ENCODE measurements around the gene RASSF1. TPM values are rescaled to one million over a fixed set of nuclear protein-coding genes. Genes with fewer than 3 reads are reported as not detected.

The RASSF1 gene
- total and polyA plus RNA-seq, 2 of the 13 experiments (the other 11 are each of a cell fraction or from before 2014, with no cell fraction given): 10.2 to 27.5 TPM

DNA sequence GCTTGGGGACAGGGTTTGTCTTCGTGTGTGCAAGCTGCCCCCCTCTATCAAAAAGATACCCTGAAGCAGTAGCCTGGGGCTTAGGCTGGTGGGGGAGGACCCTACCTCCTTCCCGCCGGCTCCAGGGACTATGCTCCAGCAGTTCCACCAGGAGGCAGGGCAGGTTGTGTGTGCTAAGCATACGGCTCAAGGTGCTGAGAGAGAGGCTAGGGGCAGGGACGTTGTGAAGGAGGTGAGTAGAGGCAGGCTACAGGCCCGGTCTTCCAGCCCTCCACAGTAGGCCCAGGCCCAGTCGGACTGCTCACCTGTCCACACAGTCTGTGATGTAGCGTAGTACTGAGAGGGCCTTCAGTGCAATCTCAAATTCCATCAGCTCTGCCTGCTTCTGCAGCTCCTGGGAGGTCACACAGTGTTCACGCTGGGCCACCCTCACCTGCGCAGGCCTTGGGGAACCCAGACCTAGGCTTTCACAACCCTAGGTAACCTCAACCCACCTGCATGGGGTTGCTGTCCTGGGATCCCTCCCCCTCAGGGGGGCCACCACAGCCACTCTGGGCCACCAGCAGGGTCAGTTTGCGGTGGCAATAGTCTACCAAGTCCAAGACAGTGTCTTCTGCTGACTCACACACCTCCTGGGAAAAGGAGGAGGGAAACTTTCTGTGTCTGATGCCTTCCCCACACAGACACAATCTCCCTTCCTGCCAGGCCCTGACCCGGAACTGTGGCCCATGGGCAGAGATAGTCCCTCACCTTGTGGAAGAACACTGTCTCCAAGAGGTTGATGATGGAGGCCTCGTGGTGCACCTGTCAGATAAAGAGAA, 2.4 kb upstream of the RASSF1 start (continued):
- TF ChIP-seq, protein P1, sequence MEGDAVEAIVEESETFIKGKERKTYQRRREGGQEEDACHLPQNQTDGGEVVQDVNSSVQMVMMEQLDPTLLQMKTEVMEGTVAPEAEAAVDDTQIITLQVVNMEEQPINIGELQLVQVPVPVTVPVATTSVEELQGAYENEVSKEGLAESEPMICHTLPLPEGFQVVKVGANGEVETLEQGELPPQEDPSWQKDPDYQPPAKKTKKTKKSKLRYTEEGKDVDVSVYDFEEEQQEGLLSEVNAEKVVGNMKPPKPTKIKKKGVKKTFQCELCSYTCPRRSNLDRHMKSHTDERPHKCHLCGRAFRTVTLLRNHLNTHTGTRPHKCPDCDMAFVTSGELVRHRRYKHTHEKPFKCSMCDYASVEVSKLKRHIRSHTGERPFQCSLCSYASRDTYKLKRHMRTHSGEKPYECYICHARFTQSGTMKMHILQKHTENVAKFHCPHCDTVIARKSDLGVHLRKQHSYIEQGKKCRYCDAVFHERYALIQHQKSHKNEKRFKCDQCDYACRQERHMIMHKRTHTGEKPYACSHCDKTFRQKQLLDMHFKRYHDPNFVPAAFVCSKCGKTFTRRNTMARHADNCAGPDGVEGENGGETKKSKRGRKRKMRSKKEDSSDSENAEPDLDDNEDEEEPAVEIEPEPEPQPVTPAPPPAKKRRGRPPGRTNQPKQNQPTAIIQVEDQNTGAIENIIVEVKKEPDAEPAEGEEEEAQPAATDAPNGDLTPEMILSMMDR (CRISPR knock-in tag; IDR thresholded peaks at IDR 0.05): peak; percentile 56
- peak; percentile 34 for TF ChIP-seq STAG1 (CRISPR knock-in tag; IDR thresholded peaks at IDR 0.05)
- peak; percentile 26 for TF ChIP-seq XRCC5 (optimal IDR thresholded peaks at IDR 0.05; ENCODE audit: low read length)

DNA sequence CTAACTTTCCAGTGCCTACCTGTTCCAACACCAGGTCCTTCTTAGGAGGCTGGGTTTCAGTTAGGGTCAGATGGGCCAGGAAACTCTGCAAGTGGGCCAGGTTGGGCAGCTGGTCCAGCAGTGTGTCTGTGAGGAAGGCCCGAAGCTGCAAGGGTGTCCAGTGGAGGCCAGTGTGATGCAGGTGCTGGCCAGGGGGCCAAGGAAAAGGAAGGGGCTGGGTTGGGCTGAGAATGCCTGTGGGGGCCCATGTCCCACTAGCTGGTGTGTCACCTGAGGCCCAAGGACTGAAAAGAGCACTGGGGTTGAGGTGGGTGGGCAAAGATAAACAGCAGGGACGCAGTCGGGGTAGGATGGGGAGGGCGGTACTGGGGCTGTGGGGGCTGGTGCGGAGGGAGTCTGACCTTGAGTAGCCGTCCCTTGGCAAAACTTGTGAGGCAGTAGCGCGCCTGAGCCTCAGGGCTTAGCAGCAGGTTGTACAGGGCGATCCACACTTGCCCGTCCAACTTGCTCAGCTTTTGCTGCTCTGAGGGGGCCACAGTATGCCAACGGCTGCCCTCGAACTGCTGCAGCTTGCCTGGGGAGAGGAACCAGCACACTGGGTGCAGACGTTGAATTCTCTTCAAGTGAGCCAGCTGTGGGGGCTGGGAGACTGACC, 1.5 kb upstream of the RASSF1 start:
- CTCF ChIA-PET (ENCODE audit: low intra/inter-chr PET ratio, low total read pairs): no interaction called here
- no peak overlapping the region; a peak in 1 of 6 replicates for H3K4me3 ChIP-seq (replicated peaks in 1 of 3; ENCODE audit: insufficient read depth in 1 of 3, low read depth in 2 of 3, low read length in 3 of 3)
- no peaks in the 10 kb centered on the region for H4K20me1 ChIP-seq (ENCODE audit: insufficient read depth, low read length)
- ATAC-seq (no peak), DNase-seq (ENCODE audit: low spot score) (no peak), FAIRE-seq (no peak)
- H2AFZ ChIP-seq (ENCODE audit: low read length): no peak overlapping the region
- no peak overlapping the region for H3K27ac ChIP-seq (ENCODE audit: extremely low read length, insufficient read depth, low read length)
- H3K4me1 ChIP-seq (ENCODE audit: insufficient read depth, low read length): peaks cover 64% of the 10 kb centered on the region
- H3K9ac ChIP-seq (ENCODE audit: insufficient read depth, low read depth, low read length): no peak overlapping the region
- intact Hi-C loops (cut with micrococcal nuclease; ENCODE audit: unreplicated experiment) (loop anchor here (10.0 kb wide), 1 partner anchor 203 kb away; no protein-coding TSS in a partner anchor), in situ Hi-C loops (cut with HindIII; ENCODE audit: extremely low pct_ligation_motif_present, low pct_unique_long_range_greater_than_20kb) (loop anchor here (10.0 kb wide), 1 partner anchor 203 kb away; no protein-coding TSS in a partner anchor)
- H3K79me2 ChIP-seq (ENCODE audit: insufficient read depth, low read length): no peaks in the 10 kb centered on the region
- TF ChIP-seq MAFF (IDR thresholded peaks at IDR 0.05; ENCODE audit: low read depth, low read length): no peak
- TF ChIP-seq HNRNPLL (IDR thresholded peaks at IDR 0.05; ENCODE audit: low read depth, low read length, poor library complexity, severe bottlenecking): no peak
- POLR2A ChIA-PET: interaction anchor here (1.4 kb wide), 1 partner anchor 14 kb away, joined by 3 read pairs; the partner anchor contains the start of gene TUSC2
- BruUV-seq (replicated peaks): no TSS peak
- no peaks in the 10 kb centered on the region for H3K9me3 ChIP-seq (ENCODE audit: low read length)
- H3K27me3 ChIP-seq (ENCODE audit: control insufficient read depth in 1 of 2, insufficient read depth in 2 of 2, low read length in 2 of 2): 0 out of 5 replicates have a peak, but pooled peaks cover 0 to 1% of the 10 kb centered on the region in 2 experiments
- no peaks in the 10 kb centered on the region for H3K36me3 ChIP-seq (replicated peaks in 1 of 2; ENCODE audit: control insufficient read depth in 1 of 2, insufficient read depth in 2 of 2, low read length in 2 of 2)
- WGBS (ENCODE audit: low lambda C conversion rate): 56% methylated on average over 8 of the region's 13 CpGs
- no peak overlapping the region for H3K4me2 ChIP-seq (ENCODE audit: low read depth, low read length)
